D341Med (cell line): ENCODE data around the gene DPF3.
A peak's percentile ranks its signal among the peaks of the same experiment; 100 is the strongest.

Experiments
- DNase-seq: peaks from one replicate; pipeline ENCODE4 v3.0.0; 2012; ENCODE audit warnings: low spot score

Gene DPF3

GRCh38 chr14:72904840-72905561, 11.1 kb upstream of the DPF3 start:
- DNase-seq: peak; percentile 70

- no peak for DNase-seq
These were observed 10.3 kb upstream of the DPF3 start for GRCh38 chr14:72904218-72904617.

DNA sequence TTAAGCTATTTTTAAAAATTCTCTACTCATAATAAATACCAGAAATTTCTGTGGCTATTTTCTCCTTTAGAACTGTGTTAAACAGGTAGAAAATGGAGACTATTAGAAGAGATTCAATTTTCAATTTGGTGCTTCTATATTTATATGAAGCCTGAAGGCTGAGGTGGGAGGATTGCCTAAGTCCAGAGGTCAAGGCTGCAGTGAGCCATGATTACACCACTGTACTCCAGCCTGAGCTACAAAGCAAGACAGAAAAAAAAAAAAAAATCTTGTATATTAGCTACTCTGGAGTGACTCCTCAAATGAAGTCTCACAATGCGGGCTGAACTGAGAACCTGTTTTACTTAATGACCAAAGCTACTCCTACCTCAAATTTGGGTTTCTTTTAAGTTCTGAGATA, 9.8 kb upstream of the DPF3 start:
- DNase-seq: no peak

GRCh38 chr14:72902801-72903530, 9.1 kb upstream of the DPF3 start:
- no peak for DNase-seq

DNA sequence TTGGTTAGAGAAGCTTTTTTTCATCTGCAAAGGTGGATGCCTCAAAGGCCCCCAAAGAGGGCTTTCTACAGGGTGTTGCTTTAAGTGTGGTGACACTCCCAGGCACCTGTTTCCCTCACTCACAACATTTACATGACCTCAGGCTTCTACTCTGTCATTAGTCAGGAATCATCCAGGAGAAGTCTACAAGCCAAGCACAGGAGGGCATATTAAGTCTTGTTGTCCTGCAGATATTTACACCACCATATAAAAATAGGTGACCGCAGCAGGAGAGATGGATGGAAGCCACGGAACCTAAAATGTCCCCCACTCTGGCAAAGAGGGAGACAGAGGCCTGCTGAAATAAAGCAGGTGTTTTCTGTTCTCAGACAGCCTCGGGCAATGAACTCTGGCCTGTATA, 7.5 kb upstream of the DPF3 start:
- DNase-seq: no peak

DNA sequence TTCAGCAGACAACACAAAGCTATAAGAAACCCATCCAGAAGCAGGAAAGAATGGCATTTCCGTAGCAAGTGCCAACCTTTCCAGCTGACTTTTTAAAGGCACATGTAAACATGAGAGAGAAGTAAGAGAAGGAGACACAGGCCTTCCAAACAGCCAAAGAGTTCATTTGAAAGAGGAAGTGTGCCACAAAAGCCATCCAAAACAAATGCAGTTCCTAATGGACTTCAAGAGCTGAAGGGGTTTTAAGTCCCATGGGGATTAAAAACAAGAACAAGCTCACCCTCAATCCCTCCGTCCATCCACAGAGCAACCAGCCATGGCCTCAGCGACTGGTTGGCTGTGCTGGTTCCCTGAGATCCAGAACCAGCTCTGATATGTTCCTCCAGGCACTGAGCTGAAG, 4.5 kb upstream of the DPF3 start:
- DNase-seq: no peak

DNA sequence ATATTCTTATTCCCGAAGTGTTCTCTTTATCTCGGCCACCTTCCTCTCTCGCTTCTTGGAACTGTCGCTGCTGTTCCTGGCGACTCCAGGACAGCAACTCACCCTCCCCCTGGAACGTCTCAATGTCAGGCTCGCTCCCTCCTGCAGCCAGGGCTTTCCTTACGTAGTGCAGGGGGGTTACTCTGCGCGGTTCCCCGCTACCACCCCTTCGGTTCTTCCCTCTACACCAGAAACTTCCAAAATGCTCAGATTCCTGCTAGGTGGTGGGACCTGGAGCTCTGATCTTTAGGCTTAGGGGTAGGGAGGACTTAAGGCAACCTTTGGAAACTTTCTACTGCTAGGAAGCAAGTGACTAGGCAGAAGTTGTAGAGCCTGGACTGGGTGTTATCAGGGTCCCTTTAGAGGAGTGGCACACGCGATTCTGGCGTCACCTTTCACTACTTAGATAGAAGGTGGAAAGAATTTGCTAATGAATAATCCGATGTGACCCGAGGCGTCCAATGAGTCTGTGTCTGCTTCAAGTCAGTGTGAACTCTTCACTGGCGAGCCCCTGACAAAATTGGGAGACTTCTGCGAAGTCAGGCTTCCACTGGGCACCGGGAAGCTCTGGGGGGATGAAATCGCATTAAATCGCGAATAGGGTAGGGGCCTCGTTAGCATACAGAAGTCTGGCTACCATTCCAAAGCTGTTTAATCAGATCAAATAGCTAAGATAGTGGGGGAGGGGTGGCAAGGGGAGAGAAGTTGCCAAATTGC, 900 bp upstream of the DPF3 start:
- DNase-seq: peak; percentile 53

- no peak for DNase-seq
These were observed 372 bp upstream of the DPF3 start for GRCh38 chr14:72894323-72894622.

GRCh38 chr14:72892879-72893635, 844 bp downstream of the DPF3 start:
- peak; percentile 61 for DNase-seq

DNA sequence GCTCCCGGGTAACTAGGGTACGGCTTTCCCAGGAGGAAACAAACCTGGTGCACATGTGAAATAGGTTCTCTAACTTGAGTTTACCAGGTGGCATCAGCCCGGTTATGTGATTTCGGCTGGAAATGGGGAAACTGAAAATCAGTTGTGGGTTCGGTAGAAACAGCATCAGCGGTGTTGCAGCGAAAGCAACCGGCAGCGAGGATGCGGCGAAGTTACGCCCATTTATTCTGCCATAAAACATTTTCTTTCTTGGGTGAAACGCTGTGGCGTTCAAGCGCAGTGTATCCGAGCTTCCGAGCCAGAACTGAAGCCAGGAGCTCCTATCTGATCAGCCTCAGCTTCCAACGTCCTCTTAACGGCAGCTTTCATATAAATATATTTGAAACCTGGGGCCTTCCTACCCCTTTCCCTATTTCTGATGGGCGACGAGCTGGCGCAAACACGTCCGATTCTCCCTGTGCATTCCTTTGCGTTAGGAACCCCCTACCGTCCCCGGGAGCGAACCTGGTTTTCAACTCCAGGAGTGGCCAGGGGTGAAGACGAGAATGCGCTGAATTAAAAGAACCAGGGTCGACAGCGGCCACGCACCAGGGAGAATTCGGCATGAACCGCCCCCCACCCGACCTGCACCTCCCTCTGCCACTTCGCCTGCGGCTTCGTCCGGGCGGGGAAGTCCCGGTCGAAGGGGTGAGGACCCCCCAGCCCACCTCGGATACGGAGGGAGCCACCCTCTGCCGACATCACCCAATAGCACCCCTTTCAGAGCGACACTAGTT, 1.6 kb downstream of the DPF3 start:
- DNase-seq: peak; percentile 53

DNA sequence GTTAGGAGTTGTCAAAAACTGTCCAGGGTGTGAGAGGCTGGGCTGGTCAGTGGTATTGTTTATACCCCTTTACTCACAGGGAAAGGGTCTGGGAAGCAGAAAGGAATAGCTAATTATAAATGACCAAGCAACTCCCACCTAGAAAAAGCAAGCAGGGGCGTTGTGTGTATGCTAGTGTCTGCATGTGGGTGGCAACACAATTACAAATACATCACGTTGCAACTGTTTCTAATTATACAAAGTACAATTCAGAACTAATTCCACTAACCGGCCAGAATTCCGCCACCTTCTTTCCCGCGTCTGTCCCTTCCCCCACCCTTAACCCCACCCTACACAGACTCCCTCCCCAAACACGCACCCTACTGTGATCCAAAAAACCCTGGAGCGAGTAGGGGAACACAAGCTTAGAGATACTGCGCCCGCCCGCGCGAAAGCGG, 2.2 kb downstream of the DPF3 start:
- DNase-seq: no peak

DNA sequence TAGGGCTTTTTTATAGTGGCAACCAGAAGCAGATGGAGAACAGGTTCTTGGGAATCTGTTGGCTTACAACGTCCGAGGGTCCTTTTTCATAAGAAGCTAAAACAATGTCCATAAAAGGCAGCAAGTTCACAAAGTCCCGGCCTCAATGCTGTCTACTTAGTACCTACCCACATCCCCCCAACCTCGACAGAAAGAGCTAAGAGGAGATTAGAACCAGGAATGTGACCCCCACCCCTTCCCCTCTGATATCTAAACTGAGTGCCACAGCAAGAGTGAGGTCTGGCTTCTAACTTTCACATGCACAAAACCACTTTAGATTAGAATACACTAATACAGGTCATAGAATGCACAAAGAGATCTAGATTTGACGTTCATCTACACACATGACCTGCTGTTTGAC, 4.5 kb downstream of the DPF3 start:
- no peak for DNase-seq

DNA sequence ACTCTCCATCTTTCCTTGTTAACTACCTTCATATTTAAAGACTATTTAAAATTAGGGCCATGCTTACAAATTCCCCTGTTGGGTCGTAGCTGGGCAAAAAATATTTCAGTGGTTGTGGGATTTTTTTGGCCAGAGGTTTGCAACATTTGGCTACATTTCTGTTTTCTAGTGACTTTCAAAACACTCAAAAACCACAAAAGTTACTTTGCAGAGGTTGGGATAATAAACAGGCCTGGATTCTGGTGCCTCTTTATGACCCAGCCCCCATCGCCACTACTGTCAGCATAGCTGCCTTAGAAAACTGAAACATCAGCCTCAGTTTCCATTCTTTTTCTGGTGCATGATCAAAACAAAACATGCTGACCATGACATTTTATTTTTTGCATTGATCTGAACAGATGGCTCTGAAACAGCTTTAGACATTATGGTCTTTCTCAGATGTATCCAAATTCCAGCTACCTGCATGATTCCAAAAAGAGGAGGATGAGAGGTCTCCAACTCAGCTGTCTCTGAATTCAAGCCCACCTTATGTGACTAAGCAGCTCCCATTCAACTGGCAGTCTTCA, 5.2 kb downstream of the DPF3 start:
- no peak for DNase-seq

DNA sequence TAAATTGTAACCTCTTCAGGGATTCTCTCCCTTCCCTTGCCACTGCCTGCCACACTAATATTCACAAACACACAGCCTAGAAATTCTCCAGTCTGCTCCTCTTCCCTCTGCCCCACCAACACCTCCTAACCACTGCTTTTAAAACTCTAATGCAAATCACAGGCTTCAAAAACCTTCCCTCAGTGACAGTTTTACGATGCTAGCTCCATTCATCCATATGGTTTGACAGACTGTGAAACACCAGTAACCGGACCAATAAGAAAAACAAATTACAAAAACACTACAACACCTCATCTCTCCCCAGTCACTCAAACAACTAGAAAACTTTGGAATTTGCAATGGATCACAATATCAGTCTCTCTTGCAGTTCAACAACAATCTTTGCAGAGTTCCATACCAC, 5.7 kb downstream of the DPF3 start:
- no peak for DNase-seq

GRCh38 chr14:72887514-72887913, 6.4 kb downstream of the DPF3 start:
- DNase-seq: no peak

- no peak for DNase-seq
These were observed 9.5 kb downstream of the DPF3 start for GRCh38 chr14:72884386-72884785.

GRCh38 chr14:72883961-72884360, 9.9 kb downstream of the DPF3 start:
- DNase-seq: no peak

DNA sequence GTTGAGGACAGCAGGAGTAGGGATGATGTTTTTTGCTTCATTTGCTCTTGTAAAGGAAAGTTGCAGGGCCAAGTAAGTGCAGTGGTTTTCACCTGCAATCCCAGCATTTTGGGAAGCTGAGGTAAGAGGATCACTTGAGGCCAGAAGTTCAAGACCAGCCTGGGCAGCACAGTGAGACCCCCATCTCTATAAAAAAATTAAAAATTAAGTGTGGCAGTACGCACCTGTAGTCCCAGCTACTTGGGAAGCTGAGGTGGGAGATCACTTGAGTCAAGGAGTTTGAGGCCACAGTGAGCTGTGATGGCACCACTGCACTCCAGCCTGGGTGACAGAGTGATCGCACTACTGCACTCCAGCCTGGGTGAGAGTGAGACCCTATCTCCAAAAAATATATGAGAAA, 10.8 kb downstream of the DPF3 start:
- DNase-seq: no peak

DNA sequence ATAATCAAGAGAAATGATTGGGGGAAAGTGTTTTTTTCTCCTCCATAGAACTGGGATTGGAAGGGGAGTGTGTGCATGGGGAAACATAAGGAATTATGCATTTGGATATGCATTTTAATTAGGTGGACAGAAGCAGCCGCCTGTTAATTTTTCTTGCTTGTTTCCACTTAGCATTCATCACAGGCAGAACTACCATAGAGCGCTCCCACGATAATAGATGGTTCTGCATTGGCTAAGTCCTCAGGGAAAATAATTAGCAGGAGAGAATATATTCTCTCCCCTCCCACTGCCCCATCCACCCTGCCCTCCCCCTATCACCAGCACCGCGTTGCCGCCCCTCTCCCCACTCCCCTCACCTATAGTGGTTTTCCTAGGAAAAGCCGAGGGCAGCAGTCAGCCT, 11.4 kb downstream of the DPF3 start:
- no peak for DNase-seq

GRCh38 chr14:72882047-72882446, 11.9 kb downstream of the DPF3 start:
- no peak for DNase-seq

- no peak for DNase-seq
These were observed 12.4 kb downstream of the DPF3 start for GRCh38 chr14:72881543-72881942.
